Measurements from ENCODE around the gene SLC9A3.

The SLC9A3 gene

DNA sequence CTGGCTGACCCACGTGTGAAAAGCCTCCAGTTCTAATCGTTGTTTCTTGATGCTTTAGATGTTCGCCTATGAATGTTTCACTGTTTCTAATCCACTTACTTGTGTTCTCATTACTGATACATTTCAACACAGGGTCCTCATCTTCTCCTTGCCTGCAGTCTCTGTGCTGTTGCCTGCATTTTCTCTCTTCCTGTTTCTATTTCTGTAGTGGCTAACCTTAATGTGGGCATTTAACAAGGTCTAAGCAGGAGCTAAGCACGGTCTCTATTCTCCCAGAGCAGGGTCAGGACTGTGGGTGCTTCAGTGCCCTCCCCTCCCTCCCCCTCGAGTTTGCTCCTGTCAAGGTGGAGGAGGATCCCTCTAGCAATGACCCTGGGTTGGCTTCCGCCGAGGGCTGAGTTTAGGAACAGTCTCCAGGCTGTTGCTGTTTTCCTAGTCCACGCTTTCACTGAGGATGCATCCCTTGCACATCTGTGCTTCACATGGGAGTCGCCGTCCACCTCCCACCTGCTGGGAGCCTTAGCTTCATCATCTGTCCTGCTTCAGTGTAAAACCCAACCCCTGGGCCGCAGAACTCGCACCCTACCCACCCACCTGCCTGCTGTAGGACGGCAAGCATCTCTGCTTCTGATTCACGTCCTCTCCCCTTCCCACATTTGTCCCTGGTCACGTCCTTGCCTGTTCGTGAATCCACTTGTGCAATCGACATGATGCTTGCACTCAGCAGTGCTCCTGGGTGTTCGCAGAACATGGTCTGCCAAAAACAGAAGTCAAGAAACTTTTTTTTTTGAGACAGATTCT lies 83.6 kb downstream of the SLC9A3 start:
- DNase-seq, result no peak

DNA sequence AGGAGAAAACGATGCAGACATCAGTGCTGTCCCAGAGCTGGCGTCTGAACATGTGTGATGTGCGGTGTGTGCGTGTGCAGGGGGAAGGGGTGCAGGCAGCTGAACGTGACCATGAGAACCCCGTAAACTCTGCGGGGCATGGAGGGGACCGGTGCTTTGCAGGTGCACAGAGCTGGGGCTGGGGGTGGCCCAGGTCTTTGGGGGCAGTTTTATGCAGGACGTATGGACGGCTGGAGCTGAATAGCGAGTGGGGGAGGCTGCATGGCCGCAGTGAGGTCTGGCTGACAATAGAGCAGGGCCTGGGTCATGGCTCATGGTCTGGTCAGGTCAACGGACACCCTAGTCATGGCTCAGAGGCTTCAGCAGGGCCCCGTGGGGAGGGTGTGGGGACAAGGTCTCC lies 84.6 kb downstream of the SLC9A3 start:
- no peak for DNase-seq

DNA sequence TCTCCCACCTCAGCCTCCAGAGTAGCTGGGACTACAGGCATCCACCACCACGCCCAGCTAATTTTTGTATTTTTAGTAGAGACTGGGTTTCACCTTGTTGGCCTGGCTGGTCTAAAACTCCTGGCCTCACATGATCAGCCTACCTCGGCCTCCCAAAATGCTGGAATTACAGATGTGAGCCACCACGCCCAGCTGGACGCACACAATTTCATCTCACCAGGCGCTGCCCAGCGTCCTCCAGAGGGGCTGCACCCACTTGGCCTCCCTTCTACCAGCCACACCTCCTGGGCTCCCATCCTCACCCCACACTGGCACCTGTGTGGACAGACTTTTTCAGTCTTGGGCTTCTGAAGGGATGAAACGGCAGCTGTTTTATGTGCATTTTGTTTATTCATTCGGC lies 85.1 kb downstream of the SLC9A3 start:
- DNase-seq, result no peak

DNA sequence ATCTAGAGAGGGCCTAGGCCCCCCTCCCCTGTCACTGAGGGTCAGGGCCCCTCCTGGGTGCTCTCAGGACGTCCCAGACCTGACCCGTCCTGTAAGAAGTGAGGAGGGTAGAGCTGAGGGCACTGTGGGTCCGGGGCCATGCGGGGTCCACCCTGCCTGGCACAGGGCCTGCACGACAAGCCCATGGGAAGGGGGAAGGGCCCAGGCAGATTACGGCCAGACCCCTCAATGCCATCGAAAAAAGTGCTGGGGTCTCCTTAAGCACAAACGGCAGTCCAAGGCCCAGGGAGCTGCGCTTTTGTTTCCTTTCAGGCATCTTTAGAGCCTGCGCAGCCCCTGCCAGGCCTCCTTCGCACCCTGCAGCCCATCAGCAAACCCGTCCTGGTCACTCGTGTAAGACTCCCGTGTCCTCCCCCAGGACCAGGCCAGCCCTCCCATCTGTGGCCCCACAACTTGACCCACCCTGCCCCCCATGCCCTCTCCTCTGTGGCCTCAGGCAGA lies 85.7 kb downstream of the SLC9A3 start:
- DNase-seq, result no peak

DNA sequence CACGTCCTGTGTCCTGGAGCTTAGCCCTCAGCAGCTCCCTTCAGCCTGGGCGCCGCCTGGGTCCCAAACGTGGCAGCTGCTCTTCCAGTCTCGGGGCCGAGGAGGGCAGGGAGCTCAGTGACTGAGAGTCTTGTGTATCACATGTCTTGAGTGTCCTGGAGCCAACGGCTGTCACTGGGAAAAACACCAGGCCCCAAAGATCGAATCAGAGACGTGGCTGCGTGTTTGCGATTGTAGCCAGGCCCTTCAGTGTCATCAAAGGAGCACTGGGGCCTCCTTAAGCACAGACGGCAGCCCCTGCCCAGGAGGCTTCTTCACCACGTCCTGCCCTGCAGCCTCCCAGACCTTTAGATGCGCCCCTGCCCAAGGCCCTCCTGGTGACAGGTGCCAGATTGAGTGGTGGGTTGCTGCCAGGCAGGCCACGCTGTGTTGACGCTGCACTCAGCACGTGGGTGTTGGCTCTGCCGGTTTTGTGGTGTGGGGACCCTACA lies 86.9 kb downstream of the SLC9A3 start:
- DNase-seq, result peak in 1 of 3 experiments; percentile 48

DNA sequence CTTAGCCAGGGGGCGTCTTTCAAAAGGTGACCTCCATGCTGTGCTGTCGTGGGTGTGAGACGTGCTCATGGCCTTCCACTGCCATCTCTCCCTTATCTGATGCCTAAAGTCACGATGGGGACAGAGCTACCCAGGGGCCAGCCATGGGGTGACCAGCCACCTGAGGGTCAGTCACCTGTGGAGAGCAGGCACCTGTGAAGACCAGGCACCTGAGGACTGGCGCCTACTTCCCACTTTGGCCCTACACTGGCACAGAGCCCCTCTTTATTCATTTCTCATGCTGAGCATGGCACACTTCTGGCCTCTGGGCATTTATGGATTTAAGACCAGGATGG lies 87.6 kb downstream of the SLC9A3 start:
- DNase-seq, result no peak

DNA sequence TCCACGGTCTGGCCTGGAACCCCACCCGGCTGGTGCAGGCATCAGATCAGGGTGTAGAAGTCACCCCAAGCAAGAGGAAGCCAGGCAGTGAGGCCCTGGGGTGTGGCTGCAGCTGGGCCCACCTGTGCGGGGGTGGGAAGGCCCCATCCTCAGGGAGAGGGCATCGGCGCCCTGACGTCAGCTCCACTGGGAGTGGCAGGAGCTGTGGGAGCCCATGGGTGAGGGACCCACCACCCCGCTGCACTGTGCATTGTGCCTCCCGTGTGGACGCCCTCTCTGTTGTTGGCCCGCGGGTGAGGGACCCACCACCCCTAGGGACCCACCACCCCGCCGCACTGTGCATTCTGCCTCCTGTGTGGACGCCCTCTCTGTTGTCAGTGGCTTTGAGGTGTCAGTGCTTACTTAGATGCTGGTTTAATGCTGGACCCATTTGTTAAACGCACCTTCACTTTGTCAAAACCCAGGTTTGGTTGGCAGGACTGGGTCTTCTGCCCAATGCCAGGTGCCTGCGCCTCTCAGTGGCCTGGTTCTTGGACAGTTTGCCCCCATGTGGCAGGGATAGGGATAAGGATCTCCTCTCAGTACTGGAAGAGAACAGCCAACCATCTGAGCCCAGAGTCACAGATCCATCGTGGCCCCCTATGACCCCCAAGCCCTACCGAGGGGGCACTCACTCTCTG lies 88.1 kb downstream of the SLC9A3 start:
- DNase-seq, result peak in 2 of 3 experiments; percentile 39 to 55

DNA sequence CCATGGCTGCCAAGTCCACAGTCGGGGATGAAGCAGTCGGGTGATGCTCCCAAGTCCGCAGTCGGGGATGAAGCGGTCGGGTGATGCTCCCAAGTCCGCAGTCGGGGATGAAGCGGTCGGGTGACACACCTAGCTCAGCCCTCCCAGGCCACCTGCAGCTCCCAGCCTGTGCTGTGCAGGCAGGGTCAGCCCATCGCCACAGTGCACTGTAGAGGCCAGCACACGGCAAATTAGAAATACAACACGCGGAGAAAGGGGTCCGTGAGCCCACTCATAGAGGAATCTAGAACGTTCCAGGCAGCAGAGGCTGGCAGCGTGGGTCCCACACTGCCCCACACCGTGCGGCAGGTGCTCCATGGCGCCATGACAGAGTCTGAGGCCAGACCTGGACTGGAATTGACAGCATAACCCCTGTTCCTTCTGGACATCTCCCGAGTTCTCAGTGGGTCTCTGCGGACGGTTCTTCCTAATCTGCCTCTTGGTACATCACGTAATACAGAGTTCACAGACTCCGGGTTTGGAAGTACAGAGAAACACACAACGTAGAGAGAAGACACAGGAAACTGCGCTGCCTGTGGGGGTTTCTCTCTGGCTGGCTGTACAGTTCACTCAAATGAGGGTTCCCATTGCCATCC lies 89.0 kb downstream of the SLC9A3 start:
- DNase-seq, result no peak

DNA sequence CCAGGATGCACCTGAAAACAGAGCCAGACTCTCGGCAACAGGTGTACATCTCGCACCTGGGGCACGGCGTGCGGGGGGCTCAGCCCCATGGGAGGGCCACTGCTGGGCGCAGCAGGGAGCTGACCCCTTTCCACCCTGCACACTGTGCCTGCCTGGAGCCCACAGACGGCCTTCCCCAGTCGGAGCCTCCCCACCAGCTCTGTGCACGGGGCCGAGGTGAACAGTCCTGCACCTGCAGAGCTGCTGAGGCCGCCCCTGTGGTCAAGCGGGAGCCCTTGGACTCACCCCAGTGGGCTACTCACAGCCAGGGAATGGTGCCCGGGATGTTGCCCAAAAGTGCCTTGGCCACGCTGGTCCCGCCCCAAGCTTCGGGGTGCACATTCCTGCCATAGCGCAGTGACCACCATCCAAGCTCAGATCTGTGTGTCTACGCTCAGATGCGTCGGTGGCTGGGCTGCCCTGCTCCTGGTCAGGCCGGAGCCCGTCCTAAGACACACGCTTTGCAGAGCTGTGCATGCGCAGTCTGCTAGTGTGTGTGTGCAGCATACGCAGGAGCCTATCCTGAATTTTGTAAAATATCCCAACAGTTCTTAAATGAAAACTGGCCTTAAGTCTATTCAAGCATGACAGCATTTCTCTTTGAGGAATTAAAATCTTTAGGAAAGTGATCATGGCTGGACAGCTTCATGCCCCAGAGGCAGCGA lies 89.7 kb downstream of the SLC9A3 start:
- DNase-seq, result no peak

DNA sequence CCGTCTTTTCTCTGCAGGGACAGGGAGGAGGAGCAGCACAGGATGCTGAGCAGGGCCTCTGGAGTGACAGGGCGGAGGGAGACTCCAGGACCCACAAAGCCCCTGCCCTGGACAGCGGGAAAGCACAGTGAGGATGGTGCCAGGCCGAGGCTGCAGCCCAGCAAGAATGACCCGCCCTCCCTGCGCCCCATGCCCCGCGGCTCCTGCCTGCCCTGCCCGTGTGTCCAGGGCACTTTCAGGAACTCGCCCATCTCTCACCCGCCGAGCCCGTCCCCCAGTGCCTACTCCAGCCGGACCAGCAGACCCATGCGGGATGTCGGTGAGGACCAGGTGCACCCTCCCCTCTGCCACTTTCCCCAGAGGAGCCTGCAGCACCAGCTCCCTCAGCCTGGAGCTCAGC lies 90.4 kb downstream of the SLC9A3 start:
- DNase-seq, result no peak

DNA sequence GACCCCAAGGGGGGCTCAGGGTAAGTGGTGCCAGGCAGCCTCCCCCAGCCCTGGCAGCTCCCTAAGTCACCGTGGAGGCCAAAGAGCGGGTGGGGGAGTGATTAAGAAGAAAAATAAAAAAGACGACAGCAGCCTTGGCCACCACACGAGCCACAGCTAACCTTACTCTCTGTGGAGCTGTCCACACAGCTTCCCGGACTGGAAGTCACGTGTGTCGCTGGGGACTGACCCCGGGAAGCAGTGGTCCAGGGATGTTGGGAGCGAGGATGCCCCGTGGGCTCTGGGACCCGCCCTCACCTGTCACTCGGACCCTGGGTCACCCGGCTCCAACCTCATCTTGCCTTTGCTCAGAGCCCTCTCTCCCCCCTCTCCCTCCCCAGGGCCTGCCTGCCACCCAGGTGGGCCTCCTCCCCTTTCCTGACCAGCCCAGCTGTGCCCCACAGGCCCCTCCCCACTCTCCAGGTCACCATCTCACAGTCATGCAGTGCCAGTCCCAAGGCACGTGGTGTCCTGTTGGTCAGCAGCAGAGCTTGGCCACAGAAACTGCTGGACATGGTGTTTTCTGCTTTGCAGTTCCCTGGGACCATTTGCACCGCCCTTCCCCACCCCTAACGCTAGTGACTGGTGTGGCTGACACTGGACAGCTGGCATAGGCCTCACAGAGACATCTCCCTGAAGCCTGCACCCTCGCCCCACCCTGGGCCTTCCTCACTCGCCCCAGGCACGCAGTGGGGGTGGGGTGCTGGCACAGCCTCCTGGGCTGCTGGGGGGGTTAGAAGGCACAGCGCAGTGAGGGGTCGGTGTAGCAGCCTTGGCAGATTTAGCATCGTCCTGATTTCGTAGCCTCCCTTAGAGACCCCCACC lies 91.1 kb downstream of the SLC9A3 start:
- no peak for DNase-seq

DNA sequence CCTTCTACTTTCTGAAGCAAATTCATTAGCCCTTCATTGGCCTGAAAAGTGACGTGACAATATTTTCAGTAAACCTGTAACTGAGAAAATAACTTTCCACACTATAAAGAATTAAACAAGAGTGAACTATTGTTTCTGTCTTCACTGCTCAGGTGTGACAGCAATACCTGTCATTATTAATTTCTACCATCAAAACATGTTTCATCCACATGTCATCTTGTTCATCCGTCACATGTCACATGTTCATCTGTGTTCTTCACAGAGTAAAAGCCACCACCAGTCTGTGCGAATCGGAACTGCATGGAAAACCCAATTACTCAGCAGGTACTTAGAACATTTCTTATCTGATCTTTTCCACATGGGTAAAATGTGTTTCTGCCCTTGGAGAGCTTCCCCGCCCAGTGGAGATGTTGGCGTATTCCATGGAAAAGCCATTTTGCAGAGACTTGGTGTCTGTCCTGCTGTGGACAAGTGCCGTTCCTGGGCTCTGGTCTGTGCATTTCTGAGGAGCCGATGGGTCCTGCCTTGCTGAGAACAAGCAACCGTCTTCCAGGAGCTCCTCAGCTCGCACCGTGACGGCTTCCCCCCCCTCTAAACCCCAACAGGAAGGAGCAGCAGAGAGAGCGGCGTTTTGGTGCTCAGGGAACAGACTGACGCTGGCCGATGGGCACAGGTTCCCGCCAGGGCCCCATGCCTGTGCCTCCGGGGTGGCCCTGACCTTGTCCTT lies 91.9 kb downstream of the SLC9A3 start:
- DNase-seq, result no peak

DNA sequence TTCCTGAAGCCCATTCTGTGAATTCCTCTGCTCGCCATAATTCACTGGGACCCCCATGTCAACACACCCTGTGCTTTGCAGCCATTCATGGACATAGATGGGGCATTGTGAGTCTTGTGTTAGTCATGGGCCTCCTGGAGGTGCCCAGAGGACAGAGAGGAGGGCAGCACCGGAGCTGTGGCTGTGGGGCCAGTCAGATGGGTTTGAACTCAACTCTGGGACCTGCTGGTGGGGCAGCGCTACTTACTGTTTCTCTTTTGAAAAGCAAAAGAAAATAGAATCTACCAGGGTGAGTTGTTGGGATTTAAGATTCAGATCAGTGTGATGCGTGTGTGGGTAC lies 92.6 kb downstream of the SLC9A3 start:
- no peak for DNase-seq

DNA sequence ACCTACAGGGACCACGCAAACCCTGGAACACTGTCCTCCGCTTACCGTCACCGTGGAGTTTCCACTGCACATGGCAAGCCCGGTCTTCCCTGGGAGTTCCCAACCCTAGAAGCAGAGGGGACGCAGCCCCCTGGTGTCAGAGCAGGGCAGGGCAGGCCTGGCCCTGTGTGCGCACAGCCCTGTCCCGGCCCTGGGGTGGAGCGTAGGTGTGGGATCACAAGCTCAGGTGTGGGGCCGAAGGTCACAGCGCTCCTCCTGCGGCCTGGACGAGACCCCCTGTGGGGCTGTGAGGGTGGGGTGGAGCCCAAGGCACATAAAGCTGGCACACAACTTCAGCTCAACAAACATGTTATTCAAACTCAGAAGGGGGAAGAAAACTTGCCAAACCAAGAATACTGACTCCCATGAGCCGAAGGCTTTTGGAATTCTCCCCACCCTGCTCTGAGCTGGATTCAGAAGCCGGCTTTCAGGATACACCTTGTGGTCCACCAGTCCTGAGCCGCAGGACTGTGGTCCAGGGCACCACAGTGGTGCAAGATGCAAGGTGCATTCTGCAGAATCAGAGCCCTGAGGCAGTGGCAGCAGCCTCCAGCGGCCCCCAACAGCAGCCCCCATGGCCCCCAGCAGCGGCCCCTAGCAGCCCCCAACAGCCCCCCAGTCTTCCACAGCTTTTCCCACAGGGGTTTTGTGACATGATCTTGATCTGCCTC lies 93.1 kb downstream of the SLC9A3 start:
- DNase-seq, result peak; percentile 39 to 77 (median 58)

DNA sequence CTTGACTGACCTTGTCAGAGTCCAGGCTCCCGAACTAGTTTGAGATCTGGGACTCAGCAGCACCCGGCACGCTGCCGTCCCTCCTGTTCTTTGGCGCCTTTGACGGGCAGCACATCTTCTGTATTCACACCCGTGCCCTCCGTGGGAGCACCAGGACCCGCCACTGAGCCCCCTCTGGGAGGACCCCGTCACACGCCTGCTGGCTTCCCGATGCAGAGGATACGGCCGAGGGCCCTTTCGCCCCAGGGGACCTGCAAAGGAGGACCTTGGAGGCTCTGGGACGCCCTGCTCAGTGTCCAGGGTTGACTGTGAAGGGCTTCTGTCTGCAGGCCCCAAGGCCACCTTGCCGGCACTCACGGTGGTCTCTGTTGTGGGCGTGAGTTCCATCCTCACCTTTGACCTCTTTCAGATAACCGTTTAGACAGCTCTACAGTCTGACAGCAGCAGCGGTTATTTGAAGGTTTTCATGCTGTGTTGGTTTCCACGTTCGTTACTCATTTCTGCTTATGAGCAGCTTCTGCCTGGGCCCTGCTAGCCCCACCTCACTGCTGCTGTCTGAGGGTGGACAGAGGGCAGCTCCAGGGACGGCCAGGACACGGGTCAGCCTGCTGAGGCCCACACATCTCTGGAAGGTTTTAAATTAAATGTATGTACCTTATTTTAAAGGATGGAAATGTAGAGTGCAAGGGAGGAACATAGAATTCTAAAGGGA lies 93.9 kb downstream of the SLC9A3 start:
- DNase-seq, result no peak

DNA sequence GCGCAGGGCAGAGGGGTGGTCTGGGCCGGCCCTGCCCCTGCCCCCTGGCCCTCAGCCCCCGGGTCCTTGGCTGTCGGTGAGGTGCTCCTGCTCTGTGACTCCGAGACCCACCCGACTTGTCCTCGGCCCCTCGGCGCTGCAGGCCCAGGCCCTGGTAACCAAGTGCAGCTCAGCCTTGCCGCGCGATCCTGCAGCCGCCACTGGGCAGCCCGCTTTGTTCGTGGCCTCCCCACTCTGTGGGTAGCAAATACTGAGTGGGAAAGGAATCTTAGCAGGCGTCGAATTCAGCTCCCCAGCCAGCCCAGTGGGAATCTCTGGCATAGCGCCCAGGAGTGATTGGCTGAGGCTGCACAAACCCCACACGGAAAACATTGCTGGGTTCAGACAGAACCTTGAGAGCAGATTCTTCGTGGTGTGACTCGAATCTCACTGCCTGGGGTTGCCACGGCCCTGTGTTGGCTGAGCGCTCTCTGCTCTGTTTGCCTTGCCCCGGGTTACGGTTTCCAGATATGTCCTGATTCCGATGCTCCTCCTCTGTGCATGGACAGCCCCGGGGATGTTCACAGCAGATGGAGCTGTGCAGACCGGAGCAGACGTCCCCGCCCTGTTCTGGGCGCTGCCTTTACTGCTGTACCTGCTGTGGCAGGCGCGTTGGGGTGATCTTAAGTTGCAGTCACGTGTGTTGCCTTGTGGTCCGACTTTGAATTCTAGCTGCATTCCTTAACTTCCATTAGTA lies 94.6 kb downstream of the SLC9A3 start:
- no peak for DNase-seq

DNA sequence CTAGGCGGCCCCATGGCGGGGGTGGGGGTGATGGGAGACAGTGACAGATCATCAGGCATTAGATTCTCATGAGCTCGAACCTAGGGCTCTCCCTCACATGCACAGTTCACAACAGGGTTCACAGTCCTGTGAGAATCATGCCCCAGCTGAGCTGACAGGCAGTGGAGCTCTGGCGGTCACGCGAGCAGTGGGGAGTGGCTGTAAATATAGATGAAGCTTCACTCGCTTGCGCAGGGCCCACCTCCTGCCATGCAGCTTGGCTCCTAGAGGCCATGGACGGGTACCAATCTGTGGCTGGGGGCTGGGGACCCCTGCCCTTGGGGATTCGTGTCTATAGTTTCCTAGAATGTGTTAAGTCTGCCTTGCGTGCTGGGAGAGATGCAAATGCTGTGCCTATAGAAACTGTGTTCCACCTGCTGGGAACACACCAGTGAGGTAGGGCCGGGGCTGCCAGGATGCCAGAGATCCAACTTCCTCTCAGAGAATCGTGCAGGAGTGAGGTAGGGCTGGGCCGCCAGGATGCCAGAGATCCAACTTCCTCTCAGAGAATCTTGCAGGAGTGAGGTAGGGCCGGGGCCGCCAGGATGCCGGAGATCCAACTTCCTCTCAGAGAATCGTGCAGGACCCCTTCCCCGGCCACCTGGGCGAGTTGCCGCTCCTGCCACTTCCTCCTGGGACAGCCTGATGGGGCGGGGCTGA lies 95.3 kb downstream of the SLC9A3 start:
- no peak for DNase-seq

DNA sequence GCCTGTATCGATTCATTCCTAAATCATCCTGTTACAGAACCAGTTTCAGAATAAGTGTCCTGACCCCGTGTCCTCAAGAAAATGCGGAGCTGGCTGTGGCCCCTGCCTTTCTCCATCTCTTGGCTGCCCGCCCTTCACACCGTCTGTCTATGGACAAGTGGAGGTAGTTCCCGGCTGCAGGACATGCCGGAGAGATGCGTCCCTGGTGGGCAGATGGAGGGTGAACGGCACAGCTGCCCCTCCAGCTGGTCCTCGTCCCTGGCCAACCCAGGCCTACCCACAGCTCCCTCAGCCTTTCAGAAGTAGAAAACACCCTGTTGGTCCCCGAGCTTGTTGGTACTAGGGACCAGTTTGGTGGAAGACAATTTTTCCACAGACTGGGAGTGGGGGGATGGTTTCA lies 96.0 kb downstream of the SLC9A3 start:
- DNase-seq, result no peak

Measured in NCI-H1417 (cell line).